Endothelial cell of umbilical vein (primary cell): ENCODE measurements around the gene PANX2.

Experiments used
- CTCF ChIP-seq, 2 donors: IDR thresholded peaks; 1 replicate in 1 of 2; 2 replicates in 1 of 2; pipeline ENCODE4 v1.5.1; 2011; ENCODE audit warnings: low read length in 2 of 2, mild to moderate bottlenecking in 2 of 2, moderate library complexity in 2 of 2, control low read depth in 1 of 2, inconsistent platforms in 1 of 2, low read depth in 1 of 2; ENCODE audit not compliant: insufficient read depth in 1 of 2; ENCODE audit errors: extremely low read depth in 1 of 2
- EZH2 ChIP-seq: IDR thresholded peaks from 2 replicates; pipeline ENCODE4 v1.6.1; 2012; ENCODE audit warnings: borderline replicate concordance, low read depth, mild to moderate bottlenecking, moderate library complexity, low read length, inconsistent platforms; ENCODE audit not compliant: severe bottlenecking
- FOS ChIP-seq: IDR thresholded peaks from 2 replicates; pipeline ENCODE4 v1.6.1; 2011; ENCODE audit warnings: mild to moderate bottlenecking, low read length, moderate library complexity, borderline replicate concordance; ENCODE audit not compliant: insufficient read depth
- GATA2 ChIP-seq: IDR thresholded peaks from 2 replicates; pipeline ENCODE4 v1.7.0; 2011; ENCODE audit warnings: low read depth, mild to moderate bottlenecking, moderate library complexity, mixed read lengths, low read length; ENCODE audit not compliant: insufficient read length, insufficient read depth
- JUN ChIP-seq: IDR thresholded peaks from 2 replicates; pipeline ENCODE4 v1.6.1; 2011; ENCODE audit warnings: borderline replicate concordance, low read depth; ENCODE audit not compliant: insufficient read length, insufficient read depth
- MAX ChIP-seq: IDR thresholded peaks from 2 replicates; pipeline ENCODE4 v1.6.1; 2011; ENCODE audit not compliant: insufficient read depth, insufficient read length
- MYC ChIP-seq: IDR thresholded peaks from one replicate; pipeline ENCODE4 v1.6.1; 2011; ENCODE audit warnings: mild to moderate bottlenecking, low read depth, low read length
- POLR2A ChIP-seq: IDR thresholded peaks from 2 replicates; pipeline ENCODE4 v1.6.1; 2012; ENCODE audit warnings: low read depth, mild to moderate bottlenecking, control low read depth, low read length
- POLR2AphosphoS5 ChIP-seq: IDR thresholded peaks from 2 replicates; pipeline ENCODE4 v1.6.1; 2012; ENCODE audit warnings: low read depth, mild to moderate bottlenecking, control low read depth, low read length, moderate library complexity; ENCODE audit not compliant: insufficient read depth

- TF ChIP-seq CTCF (IDR thresholded peaks at IDR 0.05; ENCODE audit: extremely low read depth in 1 of 2, insufficient read depth in 1 of 2, low read depth in 1 of 2, low read length in 2 of 2) (no peak), POLR2A (no peak), MAX (no peak), FOS (no peak), EZH2 (no peak), POLR2AphosphoS5 (no peak), MYC (no peak), GATA2 (no peak), JUN (no peak)
Observed at GRCh38 chr22:50167689-50168489, 2.6 kb upstream of the PANX2 start.
